Endothelial cell of umbilical vein (primary cell): ENCODE results near the gene ENPP4. TPM values are rescaled to one million over a fixed set of nuclear protein-coding genes. Genes with fewer than 3 reads are reported as not detected.
"Not testable (repeated sequence)": the region's sequence is repeated elsewhere in the genome, so short reads cannot be mapped to it uniquely, and the experiment has no call there.

Experiments used
- BruUV-seq: library from RNA; stranded (reverse); fragments of 400-500 nt; replicated peaks from 2 replicates; lab custom pipeline; 2021; lab: Mats Ljungman, UMichigan
- CTCF ChIA-PET: fragments of 300-600, 350-600 bp; sonication (Branson Sonifier 250); formaldehyde crosslinking; loops from one replicate; lab custom pipeline; 2021; ENCODE audit warnings: antibody characterized with exemption, inconsistent platforms; lab: Charles Lee
- POLR2A ChIA-PET: fragments of 300-600, 350-600 bp; sonication (Branson Sonifier 250); formaldehyde crosslinking; loops from one replicate; lab custom pipeline; 2021; ENCODE audit warnings: antibody characterized with exemption, inconsistent platforms; lab: Charles Lee
- DNase-seq: peaks from one replicate; pipeline ENCODE4 v3.0.0-alpha.2; 2011; ENCODE audit warnings: low read depth, low spot score
- FAIRE-seq: peaks from 2 replicates; lab custom pipeline; 2011; peaks lifted over from hg19 to GRCh38; lab: Jason Lieb, UNC
- H2AFZ ChIP-seq: 2 replicates; pipeline ENCODE4 v1.6.0; 2012; ENCODE audit warnings: low read depth, low read length, control low read depth, inconsistent platforms
- H3K27ac ChIP-seq: 2 replicates; pipeline ENCODE4 v1.5.1; 2011; ENCODE audit warnings: low read depth, mild to moderate bottlenecking, control low read depth, low read length, moderate library complexity; ENCODE audit not compliant: insufficient read depth
- H3K27me3 ChIP-seq, 2 experiments: 2 replicates each; pipeline versions ENCODE4 v1.6.0 to v1.6.1; 2011; ENCODE audit warnings: low read length in 2 of 2, mixed read lengths in 1 of 2; ENCODE audit not compliant: control insufficient read depth in 2 of 2, insufficient read depth in 2 of 2
- H3K36me3 ChIP-seq, 2 experiments: 2 replicates in 1 of 2; 3 replicates in 1 of 2; pipeline ENCODE4 v1.5.1; 2011; ENCODE audit warnings: low read length in 2 of 2, mild to moderate bottlenecking in 1 of 2, moderate library complexity in 1 of 2; ENCODE audit not compliant: control insufficient read depth in 2 of 2, insufficient read depth in 2 of 2; ENCODE audit errors: extremely low read depth in 1 of 2
- H3K4me1 ChIP-seq: 3 replicates; pipeline ENCODE4 v1.5.1; 2011; ENCODE audit warnings: mild to moderate bottlenecking, low read length; ENCODE audit not compliant: control insufficient read depth, insufficient read depth; ENCODE audit errors: extremely low read depth
- H3K4me2 ChIP-seq: 2 replicates; pipeline ENCODE4 v1.6.1; 2011; ENCODE audit warnings: low read length, control low read depth, mixed read lengths; ENCODE audit not compliant: insufficient read depth
- H3K4me3 ChIP-seq, 3 experiments: fragments of 200-600 bp in 1 of 3; sonication (generic), shearing (Covaris generic) in 1 of 3; replicated peaks in 1 of 3; 2 replicates each; pipeline ENCODE4 v1.5.1; 2011 to 2016; ENCODE audit warnings: control low read depth in 3 of 3, low read length in 3 of 3, mild to moderate bottlenecking in 2 of 3, inconsistent platforms in 1 of 3, low read depth in 1 of 3, moderate library complexity in 1 of 3; ENCODE audit not compliant: insufficient read depth in 1 of 3
- H3K79me2 ChIP-seq: 2 replicates; pipeline ENCODE4 v1.6.0; 2012; ENCODE audit warnings: low read length, inconsistent platforms; ENCODE audit not compliant: control insufficient read depth, insufficient read depth
- H3K9ac ChIP-seq: replicated peaks from 2 replicates; pipeline ENCODE3; 2011; ENCODE audit warnings: low read length, control low read depth; ENCODE audit not compliant: insufficient read depth; ENCODE audit errors: extremely low read depth
- H3K9me1 ChIP-seq: replicated peaks from 3 replicates; pipeline ENCODE4 v1.6.0; 2011; ENCODE audit warnings: mild to moderate bottlenecking, low read length; ENCODE audit not compliant: control insufficient read depth, insufficient read depth; ENCODE audit errors: extremely low read depth
- H3K9me3 ChIP-seq: replicated peaks from 2 replicates; pipeline ENCODE4 v1.5.1; 2012; ENCODE audit warnings: low read length, inconsistent platforms; ENCODE audit not compliant: control insufficient read depth, insufficient read depth
- H4K20me1 ChIP-seq: replicated peaks from 2 replicates; pipeline ENCODE3; 2011; ENCODE audit warnings: mild to moderate bottlenecking, low read length; ENCODE audit not compliant: control insufficient read depth, insufficient read depth; ENCODE audit errors: extremely low read depth
- CTCF ChIP-seq, 2 donors: IDR thresholded peaks; 1 replicate in 1 of 2; 2 replicates in 1 of 2; pipeline ENCODE4 v1.5.1; 2011; ENCODE audit warnings: low read length in 2 of 2, mild to moderate bottlenecking in 2 of 2, moderate library complexity in 2 of 2, control low read depth in 1 of 2, inconsistent platforms in 1 of 2, low read depth in 1 of 2; ENCODE audit not compliant: insufficient read depth in 1 of 2; ENCODE audit errors: extremely low read depth in 1 of 2
- EZH2 ChIP-seq: IDR thresholded peaks from 2 replicates; pipeline ENCODE4 v1.6.1; 2012; ENCODE audit warnings: borderline replicate concordance, low read depth, mild to moderate bottlenecking, moderate library complexity, low read length, inconsistent platforms; ENCODE audit not compliant: severe bottlenecking
- FOS ChIP-seq: IDR thresholded peaks from 2 replicates; pipeline ENCODE4 v1.6.1; 2011; ENCODE audit warnings: mild to moderate bottlenecking, low read length, moderate library complexity, borderline replicate concordance; ENCODE audit not compliant: insufficient read depth
- GATA2 ChIP-seq: IDR thresholded peaks from 2 replicates; pipeline ENCODE4 v1.7.0; 2011; ENCODE audit warnings: low read depth, mild to moderate bottlenecking, moderate library complexity, mixed read lengths, low read length; ENCODE audit not compliant: insufficient read length, insufficient read depth
- JUN ChIP-seq: IDR thresholded peaks from 2 replicates; pipeline ENCODE4 v1.6.1; 2011; ENCODE audit warnings: borderline replicate concordance, low read depth; ENCODE audit not compliant: insufficient read length, insufficient read depth
- MAX ChIP-seq: IDR thresholded peaks from 2 replicates; pipeline ENCODE4 v1.6.1; 2011; ENCODE audit not compliant: insufficient read depth, insufficient read length
- MYC ChIP-seq: IDR thresholded peaks from one replicate; pipeline ENCODE4 v1.6.1; 2011; ENCODE audit warnings: mild to moderate bottlenecking, low read depth, low read length
- POLR2A ChIP-seq: IDR thresholded peaks from 2 replicates; pipeline ENCODE4 v1.6.1; 2012; ENCODE audit warnings: low read depth, mild to moderate bottlenecking, control low read depth, low read length
- POLR2AphosphoS5 ChIP-seq: IDR thresholded peaks from 2 replicates; pipeline ENCODE4 v1.6.1; 2012; ENCODE audit warnings: low read depth, mild to moderate bottlenecking, control low read depth, low read length, moderate library complexity; ENCODE audit not compliant: insufficient read depth
- dilution Hi-C: fragments of 300-500 bp; cut with MboI; formaldehyde crosslinking; loops from one replicate; pipeline ENCODE4 v1.15.0; 2019; ENCODE audit warnings: low sequenced_read_pairs; ENCODE audit not compliant: extremely low pct_ligation_motif_present
- intact Hi-C: fragments of 100-400 bp; cut with micrococcal nuclease; formaldehyde crosslinking; loops from one replicate; pipeline ENCODE4 v1.10.0; 2022
- polyA plus RNA-seq, 4 experiments: library from polyadenylated mRNA; depleted of rRNA in 3 of 4; stranded (reverse) in 3 of 4; unstranded in 1 of 4; fragments of >200 nt; gene quantifications; 2 replicates each; pipeline versions ENCODE4 v1.2.1 to v1.2.3, GENCODE V29; 2011 to 2012; ENCODE audit warnings: missing spikeins in 1 of 4
- total RNA-seq: library from RNA; stranded (reverse); gene quantifications from 2 replicates; pipeline ENCODE4 v1.2.3, GENCODE V29; 2021

The ENPP4 gene
- total and polyA plus RNA-seq, 2 donors (not counting 3 experiments of a cell fraction or from before 2014, with no cell fraction given), result 1.5 to 3.9 TPM

- Histone ChIP-seq H3K27ac (no peak overlapping the region), H3K36me3 (no peaks in the 10 kb centered on the region), H3K4me2 (no peak overlapping the region), H3K4me3 (no peak overlapping the region), H3K9ac (no peak overlapping the region), H3K27me3 (no peaks in the 10 kb centered on the region), H3K9me3 (no peaks in the 10 kb centered on the region), H3K79me2 (no peaks in the 10 kb centered on the region), H2AFZ (no peak overlapping the region), H3K4me1 (no peaks in the 10 kb centered on the region), H3K9me1 (no peaks in the 10 kb centered on the region), H4K20me1 (no peaks in the 10 kb centered on the region)
- no peak for DNase-seq
- CTCF ChIA-PET, result no interaction called here
- POLR2A ChIA-PET, result no interaction called here
- no peak for FAIRE-seq
- TF ChIP-seq EZH2 (no peak), FOS (no peak), MYC (no peak), JUN (no peak), CTCF (IDR thresholded peaks at IDR 0.05; ENCODE audit: extremely low read depth in 1 of 2, insufficient read depth in 1 of 2, low read depth in 1 of 2, low read length in 2 of 2) (no peak), GATA2 (no peak), MAX (no peak), POLR2AphosphoS5 (no peak), POLR2A (no peak)
- dilution Hi-C loops (no loop called here), intact Hi-C loops (no loop called here)
- no TSS peak for BruUV-seq
Measured at GRCh38 chr6:46144270-46144669, 14.5 kb downstream of the ENPP4 start.

GRCh38 chr6:46149066-46149465, 19.3 kb downstream of the ENPP4 start:
- H3K4me2 ChIP-seq, H3K36me3 ChIP-seq, FAIRE-seq, intact Hi-C loops, CTCF ChIA-PET, H3K27me3 ChIP-seq, BruUV-seq, H2AFZ ChIP-seq, H3K27ac ChIP-seq, H3K79me2 ChIP-seq, POLR2A ChIA-PET, H4K20me1 ChIP-seq, H3K9me1 ChIP-seq, H3K9me3 ChIP-seq, H3K9ac ChIP-seq, H3K4me1 ChIP-seq, DNase-seq, H3K4me3 ChIP-seq, dilution Hi-C loops: not testable (repeated sequence)
